Esophagus squamous epithelium (tissue), 5 donors: ENCODE results near the gene IDE. TPM values are rescaled to one million over a fixed set of nuclear protein-coding genes. Genes with fewer than 3 reads are reported as not detected.

Experiments
- DNase-seq: peaks from one replicate; lab custom pipeline; 2025; lab: John Stamatoyannopoulos, UW
- H3K27ac ChIP-seq, 4 donors: fragments of 200-600 bp; sonication (generic); one replicate each; pipeline ENCODE4 v1.5.1; 2016 to 2019; ENCODE audit warnings: mild to moderate bottlenecking in 1 of 4
- H3K27me3 ChIP-seq, 4 donors: fragments of 200-600 bp; sonication (generic); 1 replicate in 3 of 4; 2 replicates in 1 of 4; pipeline versions ENCODE4 v1.5.1 to v1.6.0; 2017 to 2021; ENCODE audit warnings: antibody characterized with exemption in 1 of 4
- H3K36me3 ChIP-seq, 3 donors: fragments of 200-600 bp; sonication (generic); one replicate each; pipeline ENCODE4 v1.5.1; 2016 to 2019
- H3K4me1 ChIP-seq, 3 donors: fragments of 200-600 bp; sonication (generic); one replicate each; pipeline ENCODE4 v1.5.1; 2017 to 2019
- H3K4me3 ChIP-seq, 4 donors: fragments of 200-600 bp; sonication (generic); 1 replicate in 3 of 4; 2 replicates in 1 of 4; pipeline ENCODE4 v1.5.1; 2016 to 2019; ENCODE audit warnings: mild to moderate bottlenecking in 2 of 4, moderate library complexity in 1 of 4
- H3K9me3 ChIP-seq, 3 donors: fragments of 200-600 bp; sonication (generic); one replicate each; pipeline ENCODE4 v1.5.1; 2016 to 2019
- POLR2A ChIP-seq, 4 donors: fragments of 450-650 bp; IDR thresholded peaks; one replicate each; pipeline ENCODE4 v1.6.1; 2017; ENCODE audit warnings: antibody characterized with exemption in 4 of 4, mild to moderate bottlenecking in 4 of 4, moderate library complexity in 3 of 4
- WGBS, 2 donors: methylation state at CpG; one replicate each; pipeline ENCODE4 v1.1.5; 2018; 5-methylcytosine and 5-hydroxymethylcytosine counted together
- intact Hi-C: fragments of 100-400 bp; cut with DNase I; formaldehyde crosslinking; loops from one replicate; pipeline ENCODE4 v1.15.0; 2022
- total RNA-seq, 4 donors: library from RNA; depleted of rRNA; stranded (reverse); fragments of >200 nt; gene quantifications; one replicate each; pipeline ENCODE4 v1.1.0, GENCODE V29; 2016
- TF ChIP-seq, protein P1 (sequence below), 6 experiments: fragments of 450-650 bp in 4 of 6; fragments of 200-600 bp in 2 of 6; sonication (generic) in 2 of 6; IDR thresholded peaks; one replicate each; pipeline ENCODE4 v1.5.1; 2016 to 2019; ENCODE audit warnings: antibody characterized with exemption in 6 of 6, mild to moderate bottlenecking in 4 of 6, moderate library complexity in 4 of 6
- donor health status: DM: yes; HTN: yes; CAD: no.

IDE gene
- total RNA-seq, 4 donors from 2014 or later = 26.7 to 36.8 (median 29.5) TPM

DNA sequence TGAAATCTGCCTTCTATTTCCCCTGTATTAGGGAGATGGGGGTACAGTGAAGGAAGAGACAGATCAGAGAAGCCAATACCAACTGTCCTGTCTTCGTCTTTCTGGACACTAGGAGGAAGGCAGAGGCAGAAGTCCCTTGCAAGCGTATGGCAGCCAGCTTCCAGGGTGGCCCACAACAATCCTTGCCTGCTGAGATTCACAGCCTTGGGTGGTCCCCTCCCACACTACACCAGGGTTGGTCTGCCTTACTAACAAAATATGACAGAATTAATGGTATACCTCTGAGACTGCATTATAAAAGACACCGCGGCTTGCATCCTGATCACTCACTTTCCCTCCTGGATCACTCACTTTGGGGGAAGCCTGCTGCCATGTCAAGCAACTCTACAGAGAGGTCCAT, 90.4 kb downstream of the IDE start:
- no peaks in the 10 kb centered on the region for H3K9me3 ChIP-seq
- no peak overlapping the region for H3K27ac ChIP-seq
- intact Hi-C loops = no loop called here
- no peak for DNase-seq
- no peaks in the 10 kb centered on the region for H3K27me3 ChIP-seq
- 95 to 98% methylated on average over 4 of the region's 4 CpGs for WGBS, 2 donors
- peaks cover 0 to 98% (median 11%) of the 10 kb centered on the region in 3 donors for H3K36me3 ChIP-seq
- TF ChIP-seq POLR2A (IDR thresholded peaks at IDR 0.05) = no peak
- TF ChIP-seq, protein P1, sequence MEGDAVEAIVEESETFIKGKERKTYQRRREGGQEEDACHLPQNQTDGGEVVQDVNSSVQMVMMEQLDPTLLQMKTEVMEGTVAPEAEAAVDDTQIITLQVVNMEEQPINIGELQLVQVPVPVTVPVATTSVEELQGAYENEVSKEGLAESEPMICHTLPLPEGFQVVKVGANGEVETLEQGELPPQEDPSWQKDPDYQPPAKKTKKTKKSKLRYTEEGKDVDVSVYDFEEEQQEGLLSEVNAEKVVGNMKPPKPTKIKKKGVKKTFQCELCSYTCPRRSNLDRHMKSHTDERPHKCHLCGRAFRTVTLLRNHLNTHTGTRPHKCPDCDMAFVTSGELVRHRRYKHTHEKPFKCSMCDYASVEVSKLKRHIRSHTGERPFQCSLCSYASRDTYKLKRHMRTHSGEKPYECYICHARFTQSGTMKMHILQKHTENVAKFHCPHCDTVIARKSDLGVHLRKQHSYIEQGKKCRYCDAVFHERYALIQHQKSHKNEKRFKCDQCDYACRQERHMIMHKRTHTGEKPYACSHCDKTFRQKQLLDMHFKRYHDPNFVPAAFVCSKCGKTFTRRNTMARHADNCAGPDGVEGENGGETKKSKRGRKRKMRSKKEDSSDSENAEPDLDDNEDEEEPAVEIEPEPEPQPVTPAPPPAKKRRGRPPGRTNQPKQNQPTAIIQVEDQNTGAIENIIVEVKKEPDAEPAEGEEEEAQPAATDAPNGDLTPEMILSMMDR (IDR thresholded peaks at IDR 0.05) = no peak
- H3K4me1 ChIP-seq = peaks cover 0 to 12% (median 0%) of the 10 kb centered on the region in 3 donors
- H3K4me3 ChIP-seq = no peak overlapping the region

DNA sequence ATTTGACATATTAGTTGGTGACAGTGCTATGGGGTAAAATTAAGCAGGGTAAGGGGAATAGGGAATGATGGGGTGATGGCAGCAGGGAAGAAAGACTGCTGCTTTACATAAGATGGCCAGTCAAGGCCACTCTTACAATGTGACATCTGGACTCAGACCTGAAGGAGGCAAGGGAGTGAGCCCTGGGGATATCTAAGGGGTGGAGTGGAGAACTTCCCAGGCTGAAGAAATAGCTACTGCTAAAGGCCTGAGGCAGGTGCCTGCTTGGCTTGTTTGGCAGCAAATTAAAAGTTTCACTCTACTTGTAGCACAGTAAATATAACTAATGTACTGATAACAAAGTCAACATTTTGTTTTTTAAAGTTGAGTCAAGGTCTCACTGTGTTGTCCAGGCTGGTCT, 93.5 kb downstream of the IDE start:
- Histone ChIP-seq H3K4me1 (peaks cover 0 to 12% (median 0%) of the 10 kb centered on the region in 3 donors), H3K27ac (no peak overlapping the region), H3K36me3 (peaks cover 0 to 90% (median 10%) of the 10 kb centered on the region in 3 donors), H3K9me3 (no peaks in the 10 kb centered on the region), H3K4me3 (no peak overlapping the region), H3K27me3 (no peaks in the 10 kb centered on the region)
- no peak for DNase-seq
- TF ChIP-seq, protein P1 (IDR thresholded peaks at IDR 0.05) = no peak
- no peak for TF ChIP-seq POLR2A (IDR thresholded peaks at IDR 0.05)
- intact Hi-C loops = no loop called here

DNA sequence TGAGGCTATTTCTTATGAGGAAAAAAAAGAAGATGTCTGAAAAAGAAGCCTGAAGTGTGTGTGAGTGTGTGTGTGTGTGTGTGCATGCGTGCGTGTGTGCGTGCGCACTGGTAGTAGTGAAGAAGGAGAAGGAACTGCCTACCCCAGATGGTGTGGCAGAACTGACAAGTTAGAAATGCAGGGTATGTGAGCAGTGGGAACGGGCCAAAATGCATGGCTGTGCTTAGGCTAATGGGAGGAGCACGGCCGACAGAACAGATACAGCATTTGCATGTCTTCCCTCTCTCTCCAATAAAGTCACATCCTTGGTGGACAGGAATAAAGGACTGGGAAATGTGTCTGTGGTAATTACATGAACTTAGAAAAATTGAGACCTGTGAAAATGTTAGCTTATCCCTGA, 94.3 kb downstream of the IDE start:
- Histone ChIP-seq H3K36me3 (peaks cover 0 to 90% (median 3%) of the 10 kb centered on the region in 3 donors), H3K27ac (no peak overlapping the region), H3K4me3 (no peak overlapping the region), H3K27me3 (no peaks in the 10 kb centered on the region), H3K4me1 (peaks cover 0 to 12% (median 0%) of the 10 kb centered on the region in 3 donors), H3K9me3 (no peaks in the 10 kb centered on the region)
- intact Hi-C loops = no loop called here
- no peak for TF ChIP-seq POLR2A (IDR thresholded peaks at IDR 0.05)
- TF ChIP-seq, protein P1 (IDR thresholded peaks at IDR 0.05) = no peak
- no peak for DNase-seq
- 87 to 92% methylated on average over 7 of the region's 7 CpGs for WGBS, 2 donors

DNA sequence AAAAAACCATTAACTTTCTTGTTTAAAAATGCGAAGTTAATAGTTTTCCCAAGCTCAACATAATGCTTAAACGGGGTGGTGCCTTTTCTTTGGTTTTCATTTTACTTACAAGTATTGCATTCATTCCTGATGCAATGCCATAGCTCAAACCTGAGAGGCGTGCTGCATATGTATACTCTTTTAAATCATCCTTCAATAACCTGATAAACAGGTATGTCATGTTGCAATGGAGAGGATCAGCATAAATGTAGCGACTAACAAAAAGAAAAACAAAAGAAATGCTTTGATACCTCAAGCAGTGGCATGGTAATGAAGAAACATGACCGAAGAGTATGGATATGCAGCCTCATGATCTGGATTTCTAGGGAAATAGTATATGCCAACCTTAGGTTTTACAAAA, 95.4 kb downstream of the IDE start:
- peaks cover 0 to 90% (median 3%) of the 10 kb centered on the region in 3 donors for H3K36me3 ChIP-seq
- DNase-seq = no peak
- no peak overlapping the region for H3K4me3 ChIP-seq
- H3K9me3 ChIP-seq = no peaks in the 10 kb centered on the region
- 66 to 75% methylated on average over 5 of the region's 5 CpGs for WGBS, 2 donors
- no peak overlapping the region for H3K27ac ChIP-seq
- no peaks in the 10 kb centered on the region for H3K27me3 ChIP-seq
- intact Hi-C loops = no loop called here
- TF ChIP-seq, protein P1 (IDR thresholded peaks at IDR 0.05) = no peak
- no peak for TF ChIP-seq POLR2A (IDR thresholded peaks at IDR 0.05)
- H3K4me1 ChIP-seq = peaks cover 0 to 12% (median 0%) of the 10 kb centered on the region in 3 donors

DNA sequence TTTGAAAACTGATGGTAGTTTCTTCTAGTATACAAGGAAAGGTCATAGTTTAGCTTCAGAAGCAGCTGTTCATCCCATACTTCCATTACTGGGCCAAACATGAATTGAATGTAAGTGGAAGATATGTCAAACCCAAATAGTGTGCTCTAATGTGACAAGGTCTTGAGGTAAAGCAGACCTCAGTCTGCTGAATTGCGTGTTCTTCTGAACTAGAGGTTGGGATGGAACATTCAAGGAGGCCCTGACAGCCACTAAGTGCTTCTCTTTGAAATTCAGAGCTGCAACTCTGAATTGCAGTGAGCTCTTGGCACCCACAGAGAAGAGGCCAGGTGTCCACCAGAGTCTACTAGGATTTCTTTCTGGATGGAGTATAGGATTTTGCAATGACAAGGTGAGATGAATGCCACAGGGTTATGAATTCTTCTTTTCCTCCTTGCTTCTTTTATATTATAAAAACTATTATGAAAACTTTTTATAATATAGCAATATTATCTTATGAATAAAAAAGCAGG, 98.5 kb downstream of the IDE start:
- no peaks in the 10 kb centered on the region for H3K27me3 ChIP-seq
- DNase-seq = no peak
- no peak for TF ChIP-seq POLR2A (IDR thresholded peaks at IDR 0.05)
- TF ChIP-seq, protein P1 (IDR thresholded peaks at IDR 0.05) = no peak
- 86 to 93% methylated on average over 1 of the region's 1 CpG for WGBS, 2 donors
- intact Hi-C loops = no loop called here
- peaks cover 0 to 12% (median 0%) of the 10 kb centered on the region in 3 donors for H3K4me1 ChIP-seq
- peaks cover 0 to 92% (median 3%) of the 10 kb centered on the region in 3 donors for H3K36me3 ChIP-seq
- H3K9me3 ChIP-seq = no peaks in the 10 kb centered on the region
- H3K4me3 ChIP-seq = no peak overlapping the region
- H3K27ac ChIP-seq = no peak overlapping the region
